Endodermal cell (in vitro differentiated cells): Measurements from ENCODE around the gene FGF3. TPM values are rescaled to one million over a fixed set of nuclear protein-coding genes. Genes with fewer than 3 reads are reported as not detected.

Source experiments
- DNase-seq: peaks from one replicate; pipeline ENCODE4 v3.0.0-alpha.2; 2017
- H3K27ac ChIP-seq: 2 replicates; pipeline ENCODE4 v1.5.1; 2013; ENCODE audit warnings: mild to moderate bottlenecking, low read depth, low read length, moderate library complexity
- H3K27me3 ChIP-seq: 2 replicates; pipeline ENCODE4 v1.6.1; 2013; ENCODE audit warnings: mild to moderate bottlenecking, low read length, moderate library complexity; ENCODE audit not compliant: insufficient read depth, control insufficient read depth, poor library complexity, severe bottlenecking
- H3K36me3 ChIP-seq: 2 replicates; pipeline ENCODE4 v1.7.0; 2013; ENCODE audit warnings: mild to moderate bottlenecking, low read length, moderate library complexity; ENCODE audit not compliant: control insufficient read depth, insufficient read depth
- H3K4me1 ChIP-seq: one replicate; pipeline ENCODE4 v1.7.0; 2013; ENCODE audit warnings: low read length; ENCODE audit not compliant: control insufficient read depth, insufficient read depth
- H3K4me3 ChIP-seq: 2 replicates; pipeline ENCODE4 v1.5.1; 2013; ENCODE audit warnings: mild to moderate bottlenecking, low read length, moderate library complexity
- H3K9ac ChIP-seq: 2 replicates; pipeline ENCODE4 v1.6.1; 2013; ENCODE audit warnings: mild to moderate bottlenecking, low read length, moderate library complexity; ENCODE audit not compliant: poor library complexity, severe bottlenecking; ENCODE audit errors: extremely low read depth
- H3K9me3 ChIP-seq: 2 replicates; pipeline ENCODE4 v1.6.1; 2013; ENCODE audit warnings: mild to moderate bottlenecking, low read length, moderate library complexity; ENCODE audit not compliant: control insufficient read depth
- H3K27ac Mint-ChIP-seq: 2 replicates; pipeline ENCODE4 v1.8.0; 2020; ENCODE audit warnings: mixed read lengths
- H3K27me3 Mint-ChIP-seq: 2 replicates; pipeline ENCODE4 v1.8.0; 2021; ENCODE audit warnings: mild to moderate bottlenecking, mixed read lengths; ENCODE audit not compliant: insufficient read depth
- H3K36me3 Mint-ChIP-seq: 2 replicates; pipeline ENCODE4 v1.8.0; 2020; ENCODE audit warnings: low read depth, mixed read lengths
- H3K4me1 Mint-ChIP-seq: 2 replicates; pipeline ENCODE4 v1.8.0; 2020; ENCODE audit warnings: mixed read lengths
- H3K4me3 Mint-ChIP-seq: 2 replicates; pipeline ENCODE4 v1.8.0; 2020; ENCODE audit warnings: mild to moderate bottlenecking, moderate library complexity, mixed read lengths
- H3K9me3 Mint-ChIP-seq: 2 replicates; pipeline ENCODE4 v1.8.0; 2020; ENCODE audit warnings: mild to moderate bottlenecking, mixed read lengths
- WGBS, 2 experiments: methylation state at CpG; one replicate each; pipeline versions ENCODE4 v1.1.5 to v1.1.7; 2013; ENCODE audit warnings: missing lambda C conversion rate in 2 of 2, mixed read lengths in 1 of 2; ENCODE audit not compliant: insufficient coverage in 1 of 2, insufficient read length in 1 of 2; 5-methylcytosine and 5-hydroxymethylcytosine counted together
- total RNA-seq, 2 donors: library from RNA; stranded (reverse); fragmentation: NEBNext Ultra II Directional in 1 of 2; extraction: Animal tissue kit (Norgen Biotek cat#: 25700) in 1 of 2; gene quantifications; 2 replicates in 1 of 2; 3 replicates in 1 of 2; pipeline ENCODE4 v1.2.1, GENCODE V29; 2021
- TF ChIP-seq, protein P1 (sequence below): fragments of 200-600 bp; sonication (generic); conservative IDR thresholded peaks from 2 replicates; pipeline ENCODE4 v1.5.0; 2021; ENCODE audit warnings: antibody characterized with exemption, mild to moderate bottlenecking

The FGF3 gene
- total RNA-seq, 2 donors from 2014 or later = not detected

DNA sequence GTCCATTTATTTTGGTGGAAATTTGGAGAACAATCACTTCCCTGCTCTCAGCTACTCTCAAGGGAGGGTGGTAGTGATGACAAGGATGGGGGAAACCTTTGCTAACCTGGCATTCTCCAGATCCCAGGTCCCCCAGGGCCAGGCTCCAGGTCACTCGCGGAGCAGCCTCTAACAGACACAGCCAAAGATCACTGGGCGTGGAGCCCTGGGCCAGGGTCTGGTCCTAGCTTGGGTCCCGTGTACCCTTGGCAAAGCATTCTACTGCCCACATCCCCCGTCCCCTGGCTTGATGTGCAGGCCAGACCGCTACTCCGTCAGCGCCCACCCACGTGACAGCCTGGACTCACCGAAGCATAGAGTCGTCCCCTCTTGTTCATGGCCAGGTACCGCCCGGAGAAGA is 3.2 kb downstream of the FGF3 start:
- TF ChIP-seq, protein P1, sequence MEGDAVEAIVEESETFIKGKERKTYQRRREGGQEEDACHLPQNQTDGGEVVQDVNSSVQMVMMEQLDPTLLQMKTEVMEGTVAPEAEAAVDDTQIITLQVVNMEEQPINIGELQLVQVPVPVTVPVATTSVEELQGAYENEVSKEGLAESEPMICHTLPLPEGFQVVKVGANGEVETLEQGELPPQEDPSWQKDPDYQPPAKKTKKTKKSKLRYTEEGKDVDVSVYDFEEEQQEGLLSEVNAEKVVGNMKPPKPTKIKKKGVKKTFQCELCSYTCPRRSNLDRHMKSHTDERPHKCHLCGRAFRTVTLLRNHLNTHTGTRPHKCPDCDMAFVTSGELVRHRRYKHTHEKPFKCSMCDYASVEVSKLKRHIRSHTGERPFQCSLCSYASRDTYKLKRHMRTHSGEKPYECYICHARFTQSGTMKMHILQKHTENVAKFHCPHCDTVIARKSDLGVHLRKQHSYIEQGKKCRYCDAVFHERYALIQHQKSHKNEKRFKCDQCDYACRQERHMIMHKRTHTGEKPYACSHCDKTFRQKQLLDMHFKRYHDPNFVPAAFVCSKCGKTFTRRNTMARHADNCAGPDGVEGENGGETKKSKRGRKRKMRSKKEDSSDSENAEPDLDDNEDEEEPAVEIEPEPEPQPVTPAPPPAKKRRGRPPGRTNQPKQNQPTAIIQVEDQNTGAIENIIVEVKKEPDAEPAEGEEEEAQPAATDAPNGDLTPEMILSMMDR = no peak
- H3K36me3 ChIP-seq = no peaks in the 10 kb centered on the region
- Mint-ChIP-seq H3K4me3 (no peak overlapping the region), H3K4me1 (no peaks in the 10 kb centered on the region), H3K27ac (no peak overlapping the region), H3K9me3 (no peaks in the 10 kb centered on the region), H3K27me3 (peaks cover 80% of the 10 kb centered on the region), H3K36me3 (no peaks in the 10 kb centered on the region)
- H3K4me1 ChIP-seq = peaks cover 3% of the 10 kb centered on the region
- no peak for DNase-seq
- H3K9ac ChIP-seq = no peak overlapping the region
- no peak overlapping the region for H3K27ac ChIP-seq
- H3K27me3 ChIP-seq = peaks cover 78% of the 10 kb centered on the region
- no peaks in the 10 kb centered on the region for H3K9me3 ChIP-seq
- no peak overlapping the region for H3K4me3 ChIP-seq
- WGBS, 2 experiments = 86 to 91% methylated on average over 11 to 13 of the region's 13 CpGs

DNA sequence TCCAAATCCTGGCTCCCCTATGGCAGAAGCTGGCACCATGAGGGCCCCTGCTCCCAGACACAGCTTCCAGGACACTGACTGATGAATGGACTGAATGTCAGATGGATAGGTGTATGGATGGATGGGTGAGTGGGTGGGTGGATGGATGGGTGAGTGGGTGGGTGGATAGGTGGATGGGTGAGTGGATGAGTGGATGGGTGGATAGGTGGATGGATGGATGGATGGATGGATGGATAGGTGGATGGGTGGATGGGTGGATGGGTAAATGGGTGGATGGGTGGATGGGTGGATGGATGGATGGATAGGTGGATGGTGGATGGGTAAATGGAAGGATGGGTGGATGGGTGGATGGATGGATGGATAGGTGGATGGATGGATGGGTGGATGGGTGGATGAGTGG is 4.3 kb downstream of the FGF3 start:
- Histone ChIP-seq H3K9ac (no peak overlapping the region), H3K9me3 (no peaks in the 10 kb centered on the region), H3K4me3 (no peak overlapping the region), H3K36me3 (no peaks in the 10 kb centered on the region), H3K27me3 (peaks cover 67% of the 10 kb centered on the region), H3K4me1 (peaks cover 3% of the 10 kb centered on the region), H3K27ac (no peak overlapping the region)
- H3K27me3 Mint-ChIP-seq = peaks cover 70% of the 10 kb centered on the region
- H3K36me3 Mint-ChIP-seq = no peaks in the 10 kb centered on the region
- H3K4me1 Mint-ChIP-seq = no peaks in the 10 kb centered on the region
- no peaks in the 10 kb centered on the region for H3K9me3 Mint-ChIP-seq
- no peak overlapping the region for H3K4me3 Mint-ChIP-seq
- TF ChIP-seq, protein P1 = no peak
- H3K27ac Mint-ChIP-seq = no peak overlapping the region
- DNase-seq = no peak

DNA sequence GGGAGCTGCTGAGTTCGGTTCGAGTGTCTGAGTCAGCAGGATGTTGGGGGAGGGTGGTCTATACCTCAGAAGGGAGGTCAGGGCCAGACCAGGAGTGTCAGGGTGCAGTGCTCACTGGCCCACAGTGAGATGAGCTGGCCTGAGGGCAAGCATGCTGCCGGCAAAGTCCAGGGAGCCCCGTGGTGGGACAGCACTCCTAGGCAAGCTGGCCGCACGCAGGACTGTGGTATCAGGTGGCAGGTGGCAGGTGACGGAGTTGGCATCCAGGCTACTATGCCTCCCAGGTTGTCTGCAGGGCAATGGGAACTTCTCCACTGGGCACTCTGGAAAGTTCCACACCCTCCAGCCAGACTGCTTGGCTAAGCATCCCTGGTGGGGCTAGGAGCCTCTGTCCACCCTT is 4.8 kb downstream of the FGF3 start:
- no peak overlapping the region for H3K4me3 Mint-ChIP-seq
- H3K9me3 ChIP-seq = no peaks in the 10 kb centered on the region
- peaks cover 3% of the 10 kb centered on the region for H3K4me1 ChIP-seq
- no peaks in the 10 kb centered on the region for H3K36me3 ChIP-seq
- 69 to 81% methylated on average over 3 to 6 of the region's 7 CpGs for WGBS, 2 experiments
- peaks cover 62% of the 10 kb centered on the region for H3K27me3 ChIP-seq
- DNase-seq = no peak
- no peak overlapping the region for H3K27ac Mint-ChIP-seq
- H3K36me3 Mint-ChIP-seq = no peaks in the 10 kb centered on the region
- H3K4me3 ChIP-seq = no peak overlapping the region
- TF ChIP-seq, protein P1 = no peak
- H3K27me3 Mint-ChIP-seq = peaks cover 70% of the 10 kb centered on the region
- no peak overlapping the region for H3K9ac ChIP-seq
- no peaks in the 10 kb centered on the region for H3K9me3 Mint-ChIP-seq
- no peaks in the 10 kb centered on the region for H3K4me1 Mint-ChIP-seq
- H3K27ac ChIP-seq = no peak overlapping the region
